ENCODE measurements around the gene SMARCC2. TPM values are rescaled to one million over a fixed set of nuclear protein-coding genes. Genes with fewer than 3 reads are reported as not detected.
A peak's percentile ranks its signal among the peaks of the same experiment; 100 is the strongest.

SMARCC2 gene
- total and polyA plus RNA-seq, 2 of the 13 experiments (the other 11 are each of a cell fraction or from before 2014, with no cell fraction given): 21.3 to 24.1 TPM

DNA sequence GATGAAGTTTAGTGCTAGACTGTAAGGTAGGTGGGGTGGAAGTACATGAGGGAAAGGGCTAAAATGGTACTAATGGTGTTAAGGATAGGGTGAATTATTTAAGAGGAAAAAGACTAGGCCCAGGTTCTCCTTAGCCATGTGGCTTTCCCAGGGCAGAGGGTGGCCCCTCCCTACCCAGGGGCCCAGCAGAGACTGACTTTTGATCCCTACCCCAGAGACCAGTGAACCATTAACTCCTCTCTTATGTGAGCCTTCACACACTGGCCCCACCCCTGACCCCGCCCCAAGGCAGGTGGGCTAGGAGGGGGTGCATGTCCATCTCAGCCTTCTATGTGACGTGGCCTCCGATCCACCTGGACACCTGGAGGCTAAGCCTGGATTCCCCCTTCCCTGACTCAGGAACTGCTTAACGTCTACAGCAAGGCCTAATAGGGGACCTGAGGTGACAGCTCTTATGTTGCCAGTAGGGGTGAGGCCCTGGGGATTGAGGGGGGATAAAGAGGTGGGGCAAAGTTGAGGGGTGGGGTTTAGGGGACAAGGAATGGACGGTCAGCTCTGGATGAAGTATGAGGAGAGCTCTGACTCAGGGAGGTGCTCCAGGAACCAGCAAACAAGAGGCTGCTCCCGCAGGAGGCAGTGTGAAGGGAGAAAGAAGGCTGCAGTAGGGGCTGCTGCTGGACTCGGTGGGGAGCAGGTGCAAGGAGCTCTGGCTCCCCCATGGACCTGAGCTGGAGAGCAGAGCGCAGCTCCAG lies 41.3 kb upstream of the SMARCC2 start (continued):
- TF ChIP-seq IKZF4 (CRISPR knock-in tag; IDR thresholded peaks at IDR 0.05; ENCODE audit: borderline replicate concordance, low read depth, not compliant biosample characterization) (no peak), ZNF75D (CRISPR knock-in tag; IDR thresholded peaks at IDR 0.05; ENCODE audit: borderline replicate concordance) (no peak), ZNF878 (CRISPR knock-in tag; IDR thresholded peaks at IDR 0.05) (0 out of 2 replicates have a peak, but pooled peaks have one; percentile 23), GLI4 (CRISPR knock-in tag; IDR thresholded peaks at IDR 0.05; ENCODE audit: borderline replicate concordance) (peak; percentile 12; the same call in 1 of the 2 replicates), ZFP90 (CRISPR knock-in tag; IDR thresholded peaks at IDR 0.05; ENCODE audit: borderline replicate concordance) (peak; percentile 19), KAT7 (CRISPR knock-in tag; IDR thresholded peaks at IDR 0.05; ENCODE audit: borderline replicate concordance) (peak; percentile 7; the same call in 1 of the 2 replicates), ZNF230 (CRISPR knock-in tag; IDR thresholded peaks at IDR 0.05) (0 out of 2 replicates have a peak, but pooled peaks have one; percentile 69), FOXA3 (CRISPR knock-in tag; IDR thresholded peaks at IDR 0.05) (no peak; the same call in 1 of the 2 replicates), SIX4 (CRISPR knock-in tag; IDR thresholded peaks at IDR 0.05) (0 out of 2 replicates have a peak, but pooled peaks have one; percentile 27), ZMYM4 (CRISPR knock-in tag; IDR thresholded peaks at IDR 0.05) (peak; percentile 61; the same call in 1 of the 2 replicates), REPIN1 (CRISPR knock-in tag; IDR thresholded peaks at IDR 0.05; ENCODE audit: borderline replicate concordance, low read depth) (peak; percentile 25; the same call in 1 of the 2 replicates), HOXA3 (CRISPR knock-in tag; IDR thresholded peaks at IDR 0.05) (peak; percentile 71; the same call in 1 of the 2 replicates), ZNF556 (CRISPR knock-in tag; IDR thresholded peaks at IDR 0.05; ENCODE audit: borderline replicate concordance) (peak; percentile 81; the same call in 1 of the 2 replicates), ZNF232 (CRISPR knock-in tag; IDR thresholded peaks at IDR 0.05; ENCODE audit: borderline replicate concordance) (no peak; the same call in 1 of the 2 replicates), HNF4A (CRISPR knock-in tag; IDR thresholded peaks at IDR 0.05) (peak; percentile 87), NCOA1 (CRISPR knock-in tag; IDR thresholded peaks at IDR 0.05) (peak; percentile 50; the same call in 1 of the 2 replicates), STAG1 (CRISPR knock-in tag; IDR thresholded peaks at IDR 0.05) (no peak)
- TF ChIP-seq, protein P1, sequence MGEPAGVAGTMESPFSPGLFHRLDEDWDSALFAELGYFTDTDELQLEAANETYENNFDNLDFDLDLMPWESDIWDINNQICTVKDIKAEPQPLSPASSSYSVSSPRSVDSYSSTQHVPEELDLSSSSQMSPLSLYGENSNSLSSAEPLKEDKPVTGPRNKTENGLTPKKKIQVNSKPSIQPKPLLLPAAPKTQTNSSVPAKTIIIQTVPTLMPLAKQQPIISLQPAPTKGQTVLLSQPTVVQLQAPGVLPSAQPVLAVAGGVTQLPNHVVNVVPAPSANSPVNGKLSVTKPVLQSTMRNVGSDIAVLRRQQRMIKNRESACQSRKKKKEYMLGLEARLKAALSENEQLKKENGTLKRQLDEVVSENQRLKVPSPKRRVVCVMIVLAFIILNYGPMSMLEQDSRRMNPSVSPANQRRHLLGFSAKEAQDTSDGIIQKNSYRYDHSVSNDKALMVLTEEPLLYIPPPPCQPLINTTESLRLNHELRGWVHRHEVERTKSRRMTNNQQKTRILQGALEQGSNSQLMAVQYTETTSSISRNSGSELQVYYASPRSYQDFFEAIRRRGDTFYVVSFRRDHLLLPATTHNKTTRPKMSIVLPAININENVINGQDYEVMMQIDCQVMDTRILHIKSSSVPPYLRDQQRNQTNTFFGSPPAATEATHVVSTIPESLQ (CRISPR knock-in tag; conservative IDR thresholded peaks at IDR 0.05): 0 out of 2 replicates have a peak, but pooled peaks have one; percentile 39
- TF ChIP-seq, protein P2, sequence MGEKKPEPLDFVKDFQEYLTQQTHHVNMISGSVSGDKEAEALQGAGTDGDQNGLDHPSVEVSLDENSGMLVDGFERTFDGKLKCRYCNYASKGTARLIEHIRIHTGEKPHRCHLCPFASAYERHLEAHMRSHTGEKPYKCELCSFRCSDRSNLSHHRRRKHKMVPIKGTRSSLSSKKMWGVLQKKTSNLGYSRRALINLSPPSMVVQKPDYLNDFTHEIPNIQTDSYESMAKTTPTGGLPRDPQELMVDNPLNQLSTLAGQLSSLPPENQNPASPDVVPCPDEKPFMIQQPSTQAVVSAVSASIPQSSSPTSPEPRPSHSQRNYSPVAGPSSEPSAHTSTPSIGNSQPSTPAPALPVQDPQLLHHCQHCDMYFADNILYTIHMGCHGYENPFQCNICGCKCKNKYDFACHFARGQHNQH (CRISPR knock-in tag; IDR thresholded peaks at IDR 0.05): peak; percentile 60
- TF ChIP-seq, protein P3, sequence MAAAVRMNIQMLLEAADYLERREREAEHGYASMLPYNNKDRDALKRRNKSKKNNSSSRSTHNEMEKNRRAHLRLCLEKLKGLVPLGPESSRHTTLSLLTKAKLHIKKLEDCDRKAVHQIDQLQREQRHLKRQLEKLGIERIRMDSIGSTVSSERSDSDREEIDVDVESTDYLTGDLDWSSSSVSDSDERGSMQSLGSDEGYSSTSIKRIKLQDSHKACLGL (CRISPR knock-in tag; IDR thresholded peaks at IDR 0.05): 0 out of 2 replicates have a peak, but pooled peaks have one; percentile 2
- TF ChIP-seq, protein P4, sequence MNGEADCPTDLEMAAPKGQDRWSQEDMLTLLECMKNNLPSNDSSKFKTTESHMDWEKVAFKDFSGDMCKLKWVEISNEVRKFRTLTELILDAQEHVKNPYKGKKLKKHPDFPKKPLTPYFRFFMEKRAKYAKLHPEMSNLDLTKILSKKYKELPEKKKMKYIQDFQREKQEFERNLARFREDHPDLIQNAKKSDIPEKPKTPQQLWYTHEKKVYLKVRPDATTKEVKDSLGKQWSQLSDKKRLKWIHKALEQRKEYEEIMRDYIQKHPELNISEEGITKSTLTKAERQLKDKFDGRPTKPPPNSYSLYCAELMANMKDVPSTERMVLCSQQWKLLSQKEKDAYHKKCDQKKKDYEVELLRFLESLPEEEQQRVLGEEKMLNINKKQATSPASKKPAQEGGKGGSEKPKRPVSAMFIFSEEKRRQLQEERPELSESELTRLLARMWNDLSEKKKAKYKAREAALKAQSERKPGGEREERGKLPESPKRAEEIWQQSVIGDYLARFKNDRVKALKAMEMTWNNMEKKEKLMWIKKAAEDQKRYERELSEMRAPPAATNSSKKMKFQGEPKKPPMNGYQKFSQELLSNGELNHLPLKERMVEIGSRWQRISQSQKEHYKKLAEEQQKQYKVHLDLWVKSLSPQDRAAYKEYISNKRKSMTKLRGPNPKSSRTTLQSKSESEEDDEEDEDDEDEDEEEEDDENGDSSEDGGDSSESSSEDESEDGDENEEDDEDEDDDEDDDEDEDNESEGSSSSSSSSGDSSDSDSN (CRISPR knock-in tag; IDR thresholded peaks at IDR 0.05): peak; percentile 45; the same call in 1 of the 2 replicates
